HepG2 (cell line): Measurements from ENCODE around the gene PLVAP. TPM values are rescaled to one million over a fixed set of nuclear protein-coding genes. Genes with fewer than 3 reads are reported as not detected.
A peak's percentile ranks its signal among the peaks of the same experiment; 100 is the strongest.

ENCODE experiments used
- ATF2 ChIP-seq: sonication (generic); formaldehyde crosslinking; IDR thresholded peaks from 2 replicates; pipeline ENCODE4 v1.4.0; 2020; ENCODE audit warnings: missing genetic modification reagents
- HHEX ChIP-seq: IDR thresholded peaks from 2 replicates; pipeline ENCODE4 v1.6.1; 2016; ENCODE audit warnings: control low read depth
- ISL2 ChIP-seq: sonication (generic); formaldehyde crosslinking; IDR thresholded peaks from 2 replicates; pipeline ENCODE4 v1.5.0; 2020; ENCODE audit warnings: missing genetic modification reagents
- MXD4 ChIP-seq: IDR thresholded peaks from 2 replicates; pipeline ENCODE4 v1.6.1; 2016; ENCODE audit warnings: mild to moderate bottlenecking, missing biosample characterization, missing genetic modification reagents
- NFE2L1 ChIP-seq: sonication (generic); formaldehyde crosslinking; IDR thresholded peaks from 2 replicates; pipeline ENCODE4 v1.4.0; 2020; ENCODE audit warnings: missing genetic modification reagents, mild to moderate bottlenecking, borderline replicate concordance
- NRL ChIP-seq: sonication (generic); formaldehyde crosslinking; IDR thresholded peaks from 2 replicates; pipeline ENCODE4 v1.5.0; 2020; ENCODE audit warnings: missing genetic modification reagents, mild to moderate bottlenecking, moderate library complexity, borderline replicate concordance
- PTBP1 ChIP-seq: fragments of 200-400 bp; formaldehyde crosslinking; IDR thresholded peaks from 2 replicates; pipeline ENCODE4 v1.6.1; 2018; ENCODE audit warnings: low read length, low read depth; ENCODE audit not compliant: poor library complexity, severe bottlenecking
- SMAD1 ChIP-seq: sonication (generic); formaldehyde crosslinking; IDR thresholded peaks from 2 replicates; pipeline ENCODE4 v1.4.0; 2020; ENCODE audit warnings: missing genetic modification reagents, low read depth, mild to moderate bottlenecking, borderline replicate concordance
- SRY ChIP-seq: sonication (generic); formaldehyde crosslinking; IDR thresholded peaks from 2 replicates; pipeline ENCODE4 v1.8.0; 2022; ENCODE audit warnings: mild to moderate bottlenecking, missing genetic modification reagents
- TAF15 ChIP-seq: fragments of 200-400 bp; formaldehyde crosslinking; IDR thresholded peaks from one replicate; pipeline ENCODE4 v1.6.1; 2018; ENCODE audit warnings: mild to moderate bottlenecking, low read depth, low read length; ENCODE audit not compliant: poor library complexity, severe bottlenecking
- THYN1 ChIP-seq: sonication (generic); formaldehyde crosslinking; IDR thresholded peaks from 2 replicates; pipeline ENCODE4 v1.8.1; 2023; ENCODE audit warnings: low read depth, mild to moderate bottlenecking, moderate library complexity, missing genetic modification reagents, borderline replicate concordance
- ZNF33B ChIP-seq: sonication (generic); formaldehyde crosslinking; IDR thresholded peaks from 2 replicates; pipeline ENCODE4 v1.5.1; 2020; ENCODE audit warnings: mild to moderate bottlenecking, missing genetic modification reagents
- ZNF414 ChIP-seq: sonication (generic); formaldehyde crosslinking; IDR thresholded peaks from 2 replicates; pipeline ENCODE4 v1.5.0; 2020; ENCODE audit warnings: missing genetic modification reagents
- ZNF468 ChIP-seq: sonication (generic); formaldehyde crosslinking; IDR thresholded peaks from 2 replicates; pipeline ENCODE4 v1.8.0; 2022; ENCODE audit warnings: mild to moderate bottlenecking, moderate library complexity, missing genetic modification reagents
- ZNF501 ChIP-seq: sonication (generic); formaldehyde crosslinking; IDR thresholded peaks from 2 replicates; pipeline ENCODE4 v1.5.1; 2020; ENCODE audit warnings: mild to moderate bottlenecking, moderate library complexity, missing genetic modification reagents
- ZNF569 ChIP-seq: sonication (generic); formaldehyde crosslinking; IDR thresholded peaks from 2 replicates; pipeline ENCODE4 v1.5.0; 2020; ENCODE audit warnings: mild to moderate bottlenecking, missing genetic modification reagents, moderate library complexity, borderline replicate concordance
- polyA plus RNA-seq, 8 experiments: library from polyadenylated mRNA; depleted of rRNA in 3 of 8; stranded (reverse) in 7 of 8; unstranded in 1 of 8; fragments of >200 nt; fragmentation: Illumina TruSeq in 4 of 8; extraction: Trizol in 4 of 8; gene quantifications; 2 replicates each; pipeline versions ENCODE4 v1.2.1 to v1.2.3, GENCODE V29; 2011 to 2016; ENCODE audit warnings: low read depth in 4 of 8, missing spikeins in 1 of 8, mixed read lengths in 1 of 8; ENCODE audit not compliant: insufficient read depth in 1 of 8
- total RNA-seq, 5 experiments: library from RNA; depleted of rRNA; stranded (reverse); fragments of >200 nt; fragmentation: Illumina TruSeq; extraction: Trizol; gene quantifications; 2 replicates each; pipeline ENCODE4 v1.2.3, GENCODE V29; 2016; ENCODE audit warnings: low read depth in 1 of 5
- TF ChIP-seq, protein P1 (sequence below): sonication (generic); formaldehyde crosslinking; IDR thresholded peaks from 2 replicates; pipeline ENCODE4 v1.4.0; 2020; ENCODE audit warnings: missing genetic modification reagents, mild to moderate bottlenecking, borderline replicate concordance
- TF ChIP-seq, protein P2 (sequence below): sonication (generic); formaldehyde crosslinking; IDR thresholded peaks from 2 replicates; pipeline ENCODE4 v1.4.0; 2020; ENCODE audit warnings: low read depth, mild to moderate bottlenecking, missing genetic modification reagents
- TF ChIP-seq, protein P3 (sequence below): sonication (generic); formaldehyde crosslinking; conservative IDR thresholded peaks from 2 replicates; pipeline ENCODE4 v1.8.0; 2022; ENCODE audit warnings: low read depth, missing genetic modification reagents
- TF ChIP-seq, protein P4 (sequence below): sonication (generic); formaldehyde crosslinking; IDR thresholded peaks from 2 replicates; pipeline ENCODE4 v1.8.0; 2022; ENCODE audit warnings: mild to moderate bottlenecking, missing genetic modification reagents, moderate library complexity

PLVAP gene
- total and polyA plus RNA-seq, 2 of the 13 experiments (the other 11 are each of a cell fraction or from before 2014, with no cell fraction given), result 0.26 TPM; not detected in 1

DNA sequence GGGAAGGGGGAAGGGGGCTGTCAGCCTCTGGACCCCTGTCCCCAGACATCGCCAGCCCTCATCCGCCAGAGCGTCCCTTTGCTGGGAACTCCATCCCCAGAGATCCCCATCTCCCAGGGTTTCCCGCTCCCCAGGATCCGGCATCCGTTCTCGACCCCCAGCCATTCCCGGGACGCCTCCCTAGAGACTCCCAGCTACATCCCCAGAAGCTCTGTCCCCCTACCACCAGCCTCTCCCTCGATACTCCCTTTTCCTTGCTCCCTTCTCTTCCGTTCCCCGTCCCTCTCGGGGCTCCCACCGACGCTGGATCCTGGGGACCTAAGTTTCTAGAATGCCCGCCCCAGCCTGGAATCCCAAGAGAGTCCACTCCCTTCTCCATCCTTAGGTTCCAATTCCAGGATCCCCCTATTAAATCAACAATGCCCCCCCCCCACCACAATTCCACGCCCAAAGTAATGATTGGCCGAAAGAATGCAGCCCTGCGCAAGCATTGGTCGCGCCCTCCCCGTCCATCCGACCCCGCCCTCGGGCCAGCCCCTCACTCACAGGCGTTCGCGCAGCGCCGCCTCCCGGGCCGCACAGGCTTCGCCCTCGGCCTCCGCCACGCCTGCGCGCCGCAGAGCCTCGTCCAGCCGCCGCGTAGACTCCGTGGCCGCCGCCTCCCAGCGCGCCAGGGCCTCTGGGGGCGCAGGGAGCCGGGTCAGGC is 13.7 kb upstream of the PLVAP start (continued):
- TF ChIP-seq, protein P1, sequence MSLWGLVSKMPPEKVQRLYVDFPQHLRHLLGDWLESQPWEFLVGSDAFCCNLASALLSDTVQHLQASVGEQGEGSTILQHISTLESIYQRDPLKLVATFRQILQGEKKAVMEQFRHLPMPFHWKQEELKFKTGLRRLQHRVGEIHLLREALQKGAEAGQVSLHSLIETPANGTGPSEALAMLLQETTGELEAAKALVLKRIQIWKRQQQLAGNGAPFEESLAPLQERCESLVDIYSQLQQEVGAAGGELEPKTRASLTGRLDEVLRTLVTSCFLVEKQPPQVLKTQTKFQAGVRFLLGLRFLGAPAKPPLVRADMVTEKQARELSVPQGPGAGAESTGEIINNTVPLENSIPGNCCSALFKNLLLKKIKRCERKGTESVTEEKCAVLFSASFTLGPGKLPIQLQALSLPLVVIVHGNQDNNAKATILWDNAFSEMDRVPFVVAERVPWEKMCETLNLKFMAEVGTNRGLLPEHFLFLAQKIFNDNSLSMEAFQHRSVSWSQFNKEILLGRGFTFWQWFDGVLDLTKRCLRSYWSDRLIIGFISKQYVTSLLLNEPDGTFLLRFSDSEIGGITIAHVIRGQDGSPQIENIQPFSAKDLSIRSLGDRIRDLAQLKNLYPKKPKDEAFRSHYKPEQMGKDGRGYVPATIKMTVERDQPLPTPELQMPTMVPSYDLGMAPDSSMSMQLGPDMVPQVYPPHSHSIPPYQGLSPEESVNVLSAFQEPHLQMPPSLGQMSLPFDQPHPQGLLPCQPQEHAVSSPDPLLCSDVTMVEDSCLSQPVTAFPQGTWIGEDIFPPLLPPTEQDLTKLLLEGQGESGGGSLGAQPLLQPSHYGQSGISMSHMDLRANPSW (CRISPR knock-in tag), result no peak
- TF ChIP-seq ZNF468 (no peak), ZNF501 (CRISPR knock-in tag) (no peak), HHEX (CRISPR knock-in tag) (no peak), ZNF569 (no peak), PTBP1 (no peak), THYN1 (no peak), NRL (CRISPR knock-in tag) (no peak), NFE2L1 (CRISPR knock-in tag) (no peak), ATF2 (CRISPR knock-in tag) (no peak), ISL2 (0 out of 2 replicates have a peak, but pooled peaks have one; percentile 35), MXD4 (CRISPR knock-in tag) (peak; percentile 25; the same call in 1 of the 2 replicates), ZNF414 (CRISPR knock-in tag) (no peak), SRY (CRISPR knock-in tag) (no peak), SMAD1 (no peak), TAF15 (peak; percentile 70), ZNF33B (CRISPR knock-in tag) (no peak)
- TF ChIP-seq, protein P2, sequence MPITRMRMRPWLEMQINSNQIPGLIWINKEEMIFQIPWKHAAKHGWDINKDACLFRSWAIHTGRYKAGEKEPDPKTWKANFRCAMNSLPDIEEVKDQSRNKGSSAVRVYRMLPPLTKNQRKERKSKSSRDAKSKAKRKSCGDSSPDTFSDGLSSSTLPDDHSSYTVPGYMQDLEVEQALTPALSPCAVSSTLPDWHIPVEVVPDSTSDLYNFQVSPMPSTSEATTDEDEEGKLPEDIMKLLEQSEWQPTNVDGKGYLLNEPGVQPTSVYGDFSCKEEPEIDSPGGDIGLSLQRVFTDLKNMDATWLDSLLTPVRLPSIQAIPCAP (CRISPR knock-in tag), result no peak
- TF ChIP-seq, protein P3, sequence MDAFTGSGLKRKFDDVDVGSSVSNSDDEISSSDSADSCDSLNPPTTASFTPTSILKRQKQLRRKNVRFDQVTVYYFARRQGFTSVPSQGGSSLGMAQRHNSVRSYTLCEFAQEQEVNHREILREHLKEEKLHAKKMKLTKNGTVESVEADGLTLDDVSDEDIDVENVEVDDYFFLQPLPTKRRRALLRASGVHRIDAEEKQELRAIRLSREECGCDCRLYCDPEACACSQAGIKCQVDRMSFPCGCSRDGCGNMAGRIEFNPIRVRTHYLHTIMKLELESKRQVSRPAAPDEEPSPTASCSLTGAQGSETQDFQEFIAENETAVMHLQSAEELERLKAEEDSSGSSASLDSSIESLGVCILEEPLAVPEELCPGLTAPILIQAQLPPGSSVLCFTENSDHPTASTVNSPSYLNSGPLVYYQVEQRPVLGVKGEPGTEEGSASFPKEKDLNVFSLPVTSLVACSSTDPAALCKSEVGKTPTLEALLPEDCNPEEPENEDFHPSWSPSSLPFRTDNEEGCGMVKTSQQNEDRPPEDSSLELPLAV (CRISPR knock-in tag), result no peak
- TF ChIP-seq, protein P4, sequence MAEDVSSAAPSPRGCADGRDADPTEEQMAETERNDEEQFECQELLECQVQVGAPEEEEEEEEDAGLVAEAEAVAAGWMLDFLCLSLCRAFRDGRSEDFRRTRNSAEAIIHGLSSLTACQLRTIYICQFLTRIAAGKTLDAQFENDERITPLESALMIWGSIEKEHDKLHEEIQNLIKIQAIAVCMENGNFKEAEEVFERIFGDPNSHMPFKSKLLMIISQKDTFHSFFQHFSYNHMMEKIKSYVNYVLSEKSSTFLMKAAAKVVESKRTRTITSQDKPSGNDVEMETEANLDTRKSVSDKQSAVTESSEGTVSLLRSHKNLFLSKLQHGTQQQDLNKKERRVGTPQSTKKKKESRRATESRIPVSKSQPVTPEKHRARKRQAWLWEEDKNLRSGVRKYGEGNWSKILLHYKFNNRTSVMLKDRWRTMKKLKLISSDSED (CRISPR knock-in tag), result no peak
